Body of pancreas (tissue), 4 donors: ENCODE results near the gene GNB3. TPM values are rescaled to one million over a fixed set of nuclear protein-coding genes. Genes with fewer than 3 reads are reported as not detected.
A peak's percentile ranks its signal among the peaks of the same experiment; 100 is the strongest.
"Not testable (repeated sequence)": the region's sequence is repeated elsewhere in the genome, so short reads cannot be mapped to it uniquely, and the experiment has no call there.

ENCODE experiments used
- ATAC-seq: fragments of 150-250 bp; one replicate; pipeline ENCODE4 v1.9.1; 2016
- DNase-seq, 4 donors: peaks; one replicate each; pipeline ENCODE4 v3.0.0-alpha.2; 2019
- H3K27ac ChIP-seq, 4 donors: fragments of 200-600 bp; sonication (generic); 1 replicate in 3 of 4; 2 replicates in 1 of 4; pipeline versions ENCODE4 v1.5.1 to v1.6.1; 2016 to 2019; ENCODE audit warnings: mild to moderate bottlenecking in 1 of 4, mixed read lengths in 1 of 4, moderate library complexity in 1 of 4
- H3K27me3 ChIP-seq, 2 donors: fragments of 200-600 bp; sonication (generic); one replicate each; pipeline ENCODE4 v1.6.0; 2016; ENCODE audit warnings: mild to moderate bottlenecking in 1 of 2
- H3K36me3 ChIP-seq, 2 donors: fragments of 200-600 bp; sonication (generic); replicated peaks in 1 of 2; 2 replicates each; pipeline ENCODE4 v1.5.1; 2016; ENCODE audit warnings: low read depth in 2 of 2; ENCODE audit not compliant: insufficient read depth in 1 of 2
- H3K4me1 ChIP-seq: fragments of 200-600 bp; sonication (generic); one replicate; pipeline ENCODE4 v1.6.0; 2016
- H3K4me3 ChIP-seq, 2 donors: fragments of 200-600 bp; sonication (generic); 1 replicate in 1 of 2; 2 replicates in 1 of 2; pipeline ENCODE4 v1.5.1; 2016 to 2019
- H3K9me3 ChIP-seq, 3 donors: fragments of 200-600 bp; sonication (generic); 1 replicate in 2 of 3; 2 replicates in 1 of 3; pipeline ENCODE4 v1.5.1; 2016
- CTCF ChIP-seq, 7 experiments: fragments of 450-650 bp in 4 of 7; fragments of 200-600 bp in 3 of 7; sonication (generic) in 3 of 7; IDR thresholded peaks; one replicate each; pipeline ENCODE4 v1.5.1; 2016 to 2019; ENCODE audit warnings: antibody characterized with exemption in 7 of 7
- POLR2A ChIP-seq, 3 donors: fragments of 450-650 bp; IDR thresholded peaks; one replicate each; pipeline ENCODE4 v1.6.1; 2016; ENCODE audit warnings: antibody characterized with exemption in 3 of 3, mild to moderate bottlenecking in 2 of 3
- WGBS, 2 donors: methylation state at CpG; one replicate each; pipeline ENCODE4 v1.1.5; 2017; 5-methylcytosine and 5-hydroxymethylcytosine counted together
- intact Hi-C: fragments of 100-400 bp; cut with DNase I; formaldehyde crosslinking; loops from one replicate; pipeline ENCODE4 v1.15.1; 2023
- total RNA-seq, 2 donors: library from RNA; depleted of rRNA; stranded (reverse); fragments of >200 nt; gene quantifications; one replicate each; pipeline ENCODE4 v1.1.0, GENCODE V29; 2016

GNB3 gene
- total RNA-seq, 2 donors from 2014 or later: 0.33 to 0.52 TPM

- H3K36me3 ChIP-seq: peaks cover 0 to 4% of the 10 kb centered on the region in 2 donors
Measured at GRCh38 chr12:6872073-6873048, 31.6 kb downstream of the GNB3 start.

GRCh38 chr12:6873094-6874014 lies 32.6 kb downstream of the GNB3 start, which contains the start of gene SPSB2:
Gene SPSB2 (minus strand): TSS chr12:6873303. CDS start chr12:6872901, 402 bp downstream.
- 0 to 1% methylated on average over 9 to 66 of the region's 66 CpGs for WGBS, 2 donors
- no peaks in the 10 kb centered on the region for H3K9me3 ChIP-seq
- peak; percentile 98 to 99 (median 98) for DNase-seq
- peaks cover 0 to 4% of the 10 kb centered on the region in 2 donors for H3K36me3 ChIP-seq
- TF ChIP-seq POLR2A (IDR thresholded peaks at IDR 0.05): peak; percentile 27 to 75 (median 63)
- peak in 1 of 7 experiments; percentile 29 for TF ChIP-seq CTCF (IDR thresholded peaks at IDR 0.05)
- H3K27ac ChIP-seq: peak within 1 kb of the TSS; percentile 65 to 82 (median 76)
- H3K4me3 ChIP-seq: peak within 1 kb of the TSS; percentile 33 to 75
- intact Hi-C loops: no loop called here
- peak; percentile 94 for ATAC-seq
- no peaks in the 10 kb centered on the region for H3K27me3 ChIP-seq
- peaks cover 37% of the 10 kb centered on the region for H3K4me1 ChIP-seq

More at GRCh38 chr12:6872073-6873048, 31.6 kb downstream of the GNB3 start:
- Histone ChIP-seq H3K9me3 (no peaks in the 10 kb centered on the region), H3K4me3 (peak overlapping the region; percentile 20 to 75), H3K4me1 (peaks cover 40% of the 10 kb centered on the region), H3K27me3 (no peaks in the 10 kb centered on the region), H3K27ac (peak overlapping the region; percentile 8 to 82 (median 68))
- TF ChIP-seq POLR2A (IDR thresholded peaks at IDR 0.05) (no peak), CTCF (IDR thresholded peaks at IDR 0.05) (peak; percentile 89 to 98 (median 94))
- DNase-seq (peak; percentile 82 to 87 (median 84)), ATAC-seq (peak; percentile 69)
- 0 to 1% methylated on average over 10 to 40 of the region's 40 CpGs for WGBS, 2 donors
- intact Hi-C loops: no loop called here

- ATAC-seq, H3K27me3 ChIP-seq, H3K9me3 ChIP-seq, DNase-seq, H3K36me3 ChIP-seq, intact Hi-C loops, H3K4me3 ChIP-seq: not testable (repeated sequence)
- peak overlapping the region; percentile 65 to 82 (median 76) for H3K27ac ChIP-seq
- H3K4me1 ChIP-seq: peaks cover 31% of the 10 kb centered on the region
- WGBS, 2 donors: 45 to 54% methylated on average over 9 of the region's 9 CpGs
Measured at GRCh38 chr12:6874015-6874368, 33.3 kb downstream of the GNB3 start.

GRCh38 chr12:6879824-6880223 lies 39.1 kb downstream of the GNB3 start:
- ATAC-seq, H3K36me3 ChIP-seq, H3K4me1 ChIP-seq, H3K27me3 ChIP-seq, H3K9me3 ChIP-seq, DNase-seq, H3K4me3 ChIP-seq, intact Hi-C loops, H3K27ac ChIP-seq: not testable (repeated sequence)
- 74 to 86% methylated on average over 11 of the region's 11 CpGs for WGBS, 2 donors

GRCh38 chr12:6883252-6883651 lies 42.5 kb downstream of the GNB3 start:
- Histone ChIP-seq H3K4me1 (peaks cover 8% of the 10 kb centered on the region), H3K4me3 (no peak overlapping the region), H3K36me3 (no peaks in the 10 kb centered on the region), H3K9me3 (no peaks in the 10 kb centered on the region), H3K27me3 (no peaks in the 10 kb centered on the region), H3K27ac (no peak overlapping the region)
- ATAC-seq (no peak), DNase-seq (no peak)
- 92 to 94% methylated on average over 5 of the region's 5 CpGs for WGBS, 2 donors
- TF ChIP-seq CTCF (IDR thresholded peaks at IDR 0.05) (no peak), POLR2A (IDR thresholded peaks at IDR 0.05) (no peak)
- intact Hi-C loops: no loop called here
